Esophagus muscularis mucosa (tissue), 4 donors: ENCODE measurements around the gene ERLIN1.

Experiments
- EP300 ChIP-seq: sonication (generic); formaldehyde crosslinking; IDR thresholded peaks from one replicate; pipeline ENCODE4 v1.6.1; 2017; ENCODE audit warnings: antibody characterized with exemption
- POLR2A ChIP-seq: fragments of 450-650 bp; IDR thresholded peaks from one replicate; pipeline ENCODE4 v1.6.1; 2017; ENCODE audit warnings: antibody characterized with exemption, moderate library complexity, mild to moderate bottlenecking, low read depth
- POLR2AphosphoS5 ChIP-seq, 2 donors: sonication (generic); formaldehyde crosslinking; IDR thresholded peaks; one replicate each; pipeline ENCODE4 v1.6.1; 2017; ENCODE audit warnings: antibody characterized with exemption in 2 of 2
- TF ChIP-seq, protein P1 (sequence below), 3 experiments: fragments of 200-600 bp in 2 of 3; fragments of 450-650 bp in 1 of 3; sonication (generic) in 2 of 3; IDR thresholded peaks; one replicate each; pipeline ENCODE4 v1.5.1; 2017 to 2019; ENCODE audit warnings: antibody characterized with exemption in 3 of 3, mild to moderate bottlenecking in 2 of 3, moderate library complexity in 1 of 3

GRCh38 chr10:100174699-100175677, 10.8 kb downstream of the ERLIN1 start:
- TF ChIP-seq POLR2A (no peak), POLR2AphosphoS5 (IDR thresholded peaks at IDR 0.05) (no peak), EP300 (no peak)
- TF ChIP-seq, protein P1, sequence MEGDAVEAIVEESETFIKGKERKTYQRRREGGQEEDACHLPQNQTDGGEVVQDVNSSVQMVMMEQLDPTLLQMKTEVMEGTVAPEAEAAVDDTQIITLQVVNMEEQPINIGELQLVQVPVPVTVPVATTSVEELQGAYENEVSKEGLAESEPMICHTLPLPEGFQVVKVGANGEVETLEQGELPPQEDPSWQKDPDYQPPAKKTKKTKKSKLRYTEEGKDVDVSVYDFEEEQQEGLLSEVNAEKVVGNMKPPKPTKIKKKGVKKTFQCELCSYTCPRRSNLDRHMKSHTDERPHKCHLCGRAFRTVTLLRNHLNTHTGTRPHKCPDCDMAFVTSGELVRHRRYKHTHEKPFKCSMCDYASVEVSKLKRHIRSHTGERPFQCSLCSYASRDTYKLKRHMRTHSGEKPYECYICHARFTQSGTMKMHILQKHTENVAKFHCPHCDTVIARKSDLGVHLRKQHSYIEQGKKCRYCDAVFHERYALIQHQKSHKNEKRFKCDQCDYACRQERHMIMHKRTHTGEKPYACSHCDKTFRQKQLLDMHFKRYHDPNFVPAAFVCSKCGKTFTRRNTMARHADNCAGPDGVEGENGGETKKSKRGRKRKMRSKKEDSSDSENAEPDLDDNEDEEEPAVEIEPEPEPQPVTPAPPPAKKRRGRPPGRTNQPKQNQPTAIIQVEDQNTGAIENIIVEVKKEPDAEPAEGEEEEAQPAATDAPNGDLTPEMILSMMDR (IDR thresholded peaks at IDR 0.05): no peak
